SK-N-SH (cell line): ENCODE results near the gene CHCHD3.

Experiments used
- CHD2 ChIP-seq: fragments of 150-350 bp; IDR thresholded peaks from 2 replicates; pipeline ENCODE4 v1.6.1; 2018; ENCODE audit warnings: low read length; ENCODE audit not compliant: partially characterized antibody
- CTCF ChIP-seq: fragments of 200-600 bp; sonication (generic); IDR thresholded peaks from 2 replicates; pipeline ENCODE4 v1.6.1; 2017; ENCODE audit warnings: antibody characterized with exemption, mild to moderate bottlenecking, moderate library complexity
- EZH2phosphoT487 ChIP-seq: fragments of 200-600 bp; sonication (generic); IDR thresholded peaks from 2 replicates; pipeline ENCODE4 v1.6.1; 2017; ENCODE audit warnings: low read depth, mixed run types, mild to moderate bottlenecking, antibody characterized with exemption, moderate library complexity, borderline replicate concordance
- JUND ChIP-seq: IDR thresholded peaks from 2 replicates; pipeline ENCODE4 v1.4.0; 2012
- MAX ChIP-seq: IDR thresholded peaks from 2 replicates; pipeline ENCODE4 v1.4.0; 2012; ENCODE audit warnings: low read depth
- PBX3 ChIP-seq: IDR thresholded peaks from 2 replicates; pipeline ENCODE4; 2012
- POLR2AphosphoS5 ChIP-seq: IDR thresholded peaks from 2 replicates; pipeline ENCODE4 v1.6.1; 2012; ENCODE audit warnings: low read depth, low read length
- RAD21 ChIP-seq: IDR thresholded peaks from 2 replicates; pipeline ENCODE4 v1.6.1; 2012; ENCODE audit warnings: mild to moderate bottlenecking, low read length
- SIN3A ChIP-seq: IDR thresholded peaks from 2 replicates; pipeline ENCODE4 v1.6.1; 2012; ENCODE audit warnings: low read depth, mild to moderate bottlenecking, low read length, moderate library complexity, borderline replicate concordance
- TAF1 ChIP-seq: IDR thresholded peaks from 2 replicates; pipeline ENCODE4 v1.6.1; 2012; ENCODE audit warnings: low read depth, mild to moderate bottlenecking, low read length, moderate library complexity, borderline replicate concordance
- TCF12 ChIP-seq: IDR thresholded peaks from 2 replicates; pipeline ENCODE4 v1.4.0; 2012
- USF1 ChIP-seq: IDR thresholded peaks from 2 replicates; pipeline ENCODE4 v1.4.0; 2012; ENCODE audit warnings: low read depth, borderline replicate concordance
- YY1 ChIP-seq: IDR thresholded peaks from 2 replicates; pipeline ENCODE4 v1.4.0; 2012; ENCODE audit warnings: low read depth, mild to moderate bottlenecking
- ZBTB33 ChIP-seq: IDR thresholded peaks from 2 replicates; pipeline ENCODE4 v1.4.0; 2012; ENCODE audit warnings: low read depth, borderline replicate concordance

- TF ChIP-seq POLR2AphosphoS5 (no peak), CTCF (no peak), CHD2 (no peak), RAD21 (no peak), EZH2phosphoT487 (no peak), JUND (no peak), TCF12 (no peak), MAX (no peak), ZBTB33 (no peak), USF1 (no peak), TAF1 (no peak), PBX3 (no peak), SIN3A (no peak), YY1 (no peak)
Measured at GRCh38 chr7:132940084-132940483, 141.8 kb downstream of the CHCHD3 start.
